HG02870 (cell line): ENCODE data around the gene AGO3.

ENCODE experiments used
- ATAC-seq: cut with Tn5 transposase; IDR thresholded peaks from one replicate; pipeline ENCODE4 v1.9.1; 2021; ENCODE audit warnings: mild to moderate bottlenecking, moderate library complexity; ENCODE audit not compliant: unreplicated experiment

The AGO3 gene

DNA sequence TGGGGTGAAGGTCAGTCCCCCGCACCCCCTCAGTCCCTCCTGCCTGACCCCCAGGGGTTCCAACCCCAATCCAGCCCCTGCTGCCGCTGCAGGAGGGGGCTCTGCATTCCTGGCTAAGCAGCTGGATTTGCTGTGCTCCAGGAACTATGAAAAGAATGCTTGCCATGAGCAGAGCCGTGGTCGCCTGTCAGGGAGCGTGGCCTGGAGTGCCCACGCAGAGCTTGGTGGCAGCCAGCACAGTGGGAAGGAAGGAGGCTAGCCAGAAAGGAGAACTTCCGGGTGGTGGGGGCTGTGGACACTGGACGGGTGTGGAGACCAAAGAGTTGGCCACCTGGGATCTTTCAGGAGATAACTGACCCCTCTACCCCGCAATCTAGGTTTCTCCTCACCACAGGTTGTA, 188.6 kb downstream of the AGO3 start:
- ATAC-seq, result no peak
